ENCODE results near the gene ARHGAP22. TPM values are rescaled to one million over a fixed set of nuclear protein-coding genes. Genes with fewer than 3 reads are reported as not detected.

ARHGAP22 gene
- total RNA-seq, 1 donor from 2014 or later: 1.0 TPM

DNA sequence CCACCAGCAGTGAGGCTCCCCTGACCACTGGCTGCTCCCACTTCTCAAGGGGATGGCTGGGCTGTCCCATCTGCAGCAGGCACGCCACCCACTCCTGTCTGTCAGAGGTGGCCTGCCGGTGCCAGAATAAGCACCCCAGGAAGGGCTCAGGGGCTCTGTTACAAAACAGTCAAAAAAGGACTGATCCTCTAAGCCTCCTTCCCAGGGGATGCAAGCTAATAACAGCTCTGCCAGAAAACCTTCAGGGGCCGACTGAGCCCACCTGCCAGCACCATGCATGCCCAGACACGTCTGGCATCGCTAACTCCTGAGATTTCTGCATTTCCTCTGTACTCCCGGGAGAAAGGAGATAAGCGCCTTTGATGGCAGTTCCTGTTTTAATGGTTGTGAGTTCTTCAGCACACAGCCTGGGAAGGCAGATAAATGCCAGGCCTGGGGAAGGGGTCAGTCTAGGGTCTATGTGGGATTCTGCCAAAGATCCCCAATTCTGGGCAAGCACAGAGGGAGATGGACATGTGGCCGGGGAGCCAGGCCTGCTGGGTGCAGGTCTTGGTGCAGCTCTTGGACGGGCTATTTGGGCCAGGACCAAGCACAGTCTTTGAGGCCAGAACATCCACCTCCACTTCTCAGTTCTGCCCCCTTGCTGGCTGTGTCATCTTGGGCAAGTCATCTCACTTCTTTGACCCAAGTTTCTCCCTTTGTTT lies 128.4 kb downstream of the ARHGAP22 start:
- no peak overlapping the region for H3K9ac ChIP-seq (ENCODE audit: low read depth in 1 of 3, low read length in 3 of 3)

GRCh38 chr10:48475943-48476278 lies 129.0 kb downstream of the ARHGAP22 start:
- H3K9me3 ChIP-seq (ENCODE audit: control insufficient read depth in 3 of 3, low read length in 3 of 3): no peaks in the 10 kb centered on the region
- no peaks in the 10 kb centered on the region for H3K4me1 ChIP-seq (ENCODE audit: control insufficient read depth in 3 of 3, insufficient read depth in 3 of 3, low read length in 3 of 3)
- H3K27me3 ChIP-seq (ENCODE audit: control insufficient read depth in 3 of 3, insufficient read depth in 3 of 3, low read length in 3 of 3): peaks cover 0 to 3% (median 2%) of the 10 kb centered on the region in 3 donors
- no peak overlapping the region for H3K4me3 ChIP-seq (ENCODE audit: low read length in 3 of 3)
- H3K27ac ChIP-seq (ENCODE audit: low read depth, low read length): no peak overlapping the region
- no peak overlapping the region for H3K9ac ChIP-seq (ENCODE audit: low read depth in 1 of 3, low read length in 3 of 3)
- H3K36me3 ChIP-seq (ENCODE audit: control insufficient read depth in 3 of 3, insufficient read depth in 3 of 3, low read length in 3 of 3): no peaks in the 10 kb centered on the region

More for the DNA sequence above, 128.4 kb downstream of the ARHGAP22 start:
- H3K27me3 ChIP-seq (ENCODE audit: control insufficient read depth in 3 of 3, insufficient read depth in 3 of 3, low read length in 3 of 3): peaks cover 0 to 5% (median 2%) of the 10 kb centered on the region in 3 donors
- no peaks in the 10 kb centered on the region for H3K36me3 ChIP-seq (ENCODE audit: control insufficient read depth in 3 of 3, insufficient read depth in 3 of 3, low read length in 3 of 3)
- no peaks in the 10 kb centered on the region for H3K9me3 ChIP-seq (ENCODE audit: control insufficient read depth in 3 of 3, low read length in 3 of 3)
- no peak overlapping the region for H3K4me3 ChIP-seq (ENCODE audit: low read length in 3 of 3)
- H3K4me1 ChIP-seq (ENCODE audit: control insufficient read depth in 3 of 3, insufficient read depth in 3 of 3, low read length in 3 of 3): no peaks in the 10 kb centered on the region
- no peak overlapping the region for H3K27ac ChIP-seq (ENCODE audit: low read depth, low read length)

- Histone ChIP-seq H3K27ac (ENCODE audit: low read depth, low read length) (no peak overlapping the region), H3K27me3 (ENCODE audit: control insufficient read depth in 3 of 3, insufficient read depth in 3 of 3, low read length in 3 of 3) (no peaks in the 10 kb centered on the region), H3K9ac (ENCODE audit: low read depth in 1 of 3, low read length in 3 of 3) (no peak overlapping the region), H3K9me3 (ENCODE audit: control insufficient read depth in 3 of 3, low read length in 3 of 3) (no peaks in the 10 kb centered on the region), H3K36me3 (ENCODE audit: control insufficient read depth in 3 of 3, insufficient read depth in 3 of 3, low read length in 3 of 3) (no peaks in the 10 kb centered on the region), H3K4me3 (ENCODE audit: low read length in 3 of 3) (no peak overlapping the region), H3K4me1 (ENCODE audit: control insufficient read depth in 3 of 3, insufficient read depth in 3 of 3, low read length in 3 of 3) (peaks cover 0 to 3% (median 0%) of the 10 kb centered on the region in 3 donors)
Observed at GRCh38 chr10:48474765-48475365, 130.0 kb downstream of the ARHGAP22 start.

DNA sequence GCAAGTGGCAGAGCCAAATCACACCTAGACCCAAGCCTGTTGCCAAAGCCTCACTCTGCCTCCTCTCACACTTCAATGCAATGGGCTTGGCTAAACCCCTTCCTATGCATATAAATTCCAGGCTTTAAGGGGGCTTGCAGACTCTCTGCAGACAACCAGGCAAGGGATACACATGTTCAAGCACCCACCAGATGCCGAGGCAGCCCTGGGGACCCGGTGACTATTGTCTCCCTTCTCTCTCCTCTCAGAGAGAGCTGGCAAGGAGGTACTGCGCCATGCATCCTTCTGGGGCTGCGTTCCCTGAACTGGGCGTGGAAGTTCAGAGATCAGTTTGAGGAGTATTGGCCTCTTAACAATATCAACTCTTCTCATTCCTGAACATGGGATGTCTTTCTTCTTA lies 131.2 kb downstream of the ARHGAP22 start:
- H3K4me3 ChIP-seq (ENCODE audit: low read length in 3 of 3): no peak overlapping the region
- H3K36me3 ChIP-seq (ENCODE audit: control insufficient read depth in 3 of 3, insufficient read depth in 3 of 3, low read length in 3 of 3): no peaks in the 10 kb centered on the region
- H3K9me3 ChIP-seq (ENCODE audit: control insufficient read depth in 3 of 3, low read length in 3 of 3): no peaks in the 10 kb centered on the region
- no peak overlapping the region for H3K27ac ChIP-seq (ENCODE audit: low read depth, low read length)
- H3K9ac ChIP-seq (ENCODE audit: low read depth in 1 of 3, low read length in 3 of 3): no peak overlapping the region
- peaks cover 0 to 3% (median 0%) of the 10 kb centered on the region in 3 donors for H3K4me1 ChIP-seq (ENCODE audit: control insufficient read depth in 3 of 3, insufficient read depth in 3 of 3, low read length in 3 of 3)
- H3K27me3 ChIP-seq (ENCODE audit: control insufficient read depth in 3 of 3, insufficient read depth in 3 of 3, low read length in 3 of 3): no peaks in the 10 kb centered on the region

DNA sequence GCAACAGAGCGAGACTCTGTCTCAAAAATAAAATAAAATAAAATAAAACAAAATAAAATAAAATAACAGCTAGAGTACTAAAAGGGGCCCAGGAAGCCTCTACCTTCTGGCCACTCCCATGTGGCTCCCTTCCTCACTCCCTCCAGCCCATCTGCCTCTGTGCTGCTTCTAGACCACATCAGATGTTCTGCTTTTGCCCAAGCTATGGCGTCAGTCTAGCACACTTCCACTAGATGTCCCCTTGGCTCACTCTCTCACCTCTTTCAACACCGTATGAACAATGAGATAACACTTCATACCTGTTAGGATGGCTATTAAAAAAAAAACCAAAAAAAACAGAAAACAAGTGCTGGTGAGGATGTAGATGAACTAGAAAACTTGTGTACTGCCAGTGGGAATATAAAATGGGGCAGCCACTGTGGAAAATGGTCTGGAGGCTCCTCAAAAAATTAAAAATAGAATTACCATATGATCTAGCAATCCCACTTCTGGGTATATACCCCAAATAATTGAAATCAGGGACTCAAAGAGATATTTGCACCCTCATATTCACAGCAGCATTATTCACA lies 132.3 kb downstream of the ARHGAP22 start:
- Histone ChIP-seq H3K4me1 (ENCODE audit: control insufficient read depth in 3 of 3, insufficient read depth in 3 of 3, low read length in 3 of 3) (peaks cover 0 to 3% (median 0%) of the 10 kb centered on the region in 3 donors), H3K27ac (ENCODE audit: low read depth, low read length) (no peak overlapping the region), H3K9ac (ENCODE audit: low read depth in 1 of 3, low read length in 3 of 3) (no peak overlapping the region), H3K27me3 (ENCODE audit: control insufficient read depth in 3 of 3, insufficient read depth in 3 of 3, low read length in 3 of 3) (no peaks in the 10 kb centered on the region), H3K36me3 (ENCODE audit: control insufficient read depth in 3 of 3, insufficient read depth in 3 of 3, low read length in 3 of 3) (no peaks in the 10 kb centered on the region), H3K4me3 (ENCODE audit: low read length in 3 of 3) (no peak overlapping the region), H3K9me3 (ENCODE audit: control insufficient read depth in 3 of 3, low read length in 3 of 3) (no peaks in the 10 kb centered on the region)

DNA sequence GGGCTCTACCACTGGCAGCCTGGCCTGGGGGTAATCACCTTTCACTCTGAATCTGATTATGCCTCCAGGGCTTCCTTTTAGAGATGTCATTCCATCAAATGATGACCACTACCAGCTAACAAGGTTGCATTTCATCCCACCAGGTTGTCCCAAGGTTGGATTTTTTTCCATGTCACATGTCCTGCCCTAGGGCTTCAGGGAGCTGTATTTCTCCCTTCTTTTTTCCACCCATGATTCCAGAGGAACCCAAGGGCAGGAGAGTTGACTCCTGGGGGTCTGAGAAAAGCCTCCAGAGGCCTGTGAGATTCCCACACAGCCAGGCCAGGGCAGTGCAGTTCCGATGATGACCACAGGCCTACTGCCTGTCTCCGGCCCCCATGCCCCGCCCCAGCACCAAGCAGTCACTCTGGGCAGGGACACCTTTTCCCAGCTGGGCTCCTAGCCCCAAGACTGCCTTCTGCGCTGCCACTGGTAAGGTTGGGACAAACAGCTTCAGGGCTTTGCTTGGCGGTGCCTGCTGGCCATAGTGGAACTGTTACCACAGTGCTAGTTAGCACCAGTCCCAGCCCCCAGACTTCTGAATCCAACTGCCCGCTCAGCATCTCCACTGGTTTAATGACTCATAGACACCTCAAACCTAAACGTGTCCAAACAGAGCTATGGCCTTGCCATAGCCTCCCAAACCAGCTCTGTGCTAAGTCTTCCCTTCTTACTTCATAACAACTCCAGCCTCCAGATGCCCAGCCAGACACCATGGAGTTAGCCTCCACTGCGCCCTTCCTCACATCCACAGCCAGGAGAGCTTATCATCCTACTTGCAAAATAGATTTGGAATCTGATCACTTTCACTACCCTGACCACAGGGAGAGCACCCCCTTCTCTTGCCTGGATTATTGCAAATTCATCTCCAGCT lies 133.7 kb downstream of the ARHGAP22 start:
- H3K4me3 ChIP-seq (ENCODE audit: low read length in 3 of 3): no peak overlapping the region
- no peak overlapping the region for H3K9ac ChIP-seq (ENCODE audit: low read depth in 1 of 3, low read length in 3 of 3)
- no peak overlapping the region for H3K27ac ChIP-seq (ENCODE audit: low read depth, low read length)
- H3K9me3 ChIP-seq (ENCODE audit: control insufficient read depth in 3 of 3, low read length in 3 of 3): no peaks in the 10 kb centered on the region
- H3K4me1 ChIP-seq (ENCODE audit: control insufficient read depth in 3 of 3, insufficient read depth in 3 of 3, low read length in 3 of 3): peaks cover 4 to 8% (median 6%) of the 10 kb centered on the region in 3 donors
- H3K27me3 ChIP-seq (ENCODE audit: control insufficient read depth in 3 of 3, insufficient read depth in 3 of 3, low read length in 3 of 3): peaks cover 5 to 7% (median 6%) of the 10 kb centered on the region in 3 donors
- H3K36me3 ChIP-seq (ENCODE audit: control insufficient read depth in 3 of 3, insufficient read depth in 3 of 3, low read length in 3 of 3): no peaks in the 10 kb centered on the region

DNA sequence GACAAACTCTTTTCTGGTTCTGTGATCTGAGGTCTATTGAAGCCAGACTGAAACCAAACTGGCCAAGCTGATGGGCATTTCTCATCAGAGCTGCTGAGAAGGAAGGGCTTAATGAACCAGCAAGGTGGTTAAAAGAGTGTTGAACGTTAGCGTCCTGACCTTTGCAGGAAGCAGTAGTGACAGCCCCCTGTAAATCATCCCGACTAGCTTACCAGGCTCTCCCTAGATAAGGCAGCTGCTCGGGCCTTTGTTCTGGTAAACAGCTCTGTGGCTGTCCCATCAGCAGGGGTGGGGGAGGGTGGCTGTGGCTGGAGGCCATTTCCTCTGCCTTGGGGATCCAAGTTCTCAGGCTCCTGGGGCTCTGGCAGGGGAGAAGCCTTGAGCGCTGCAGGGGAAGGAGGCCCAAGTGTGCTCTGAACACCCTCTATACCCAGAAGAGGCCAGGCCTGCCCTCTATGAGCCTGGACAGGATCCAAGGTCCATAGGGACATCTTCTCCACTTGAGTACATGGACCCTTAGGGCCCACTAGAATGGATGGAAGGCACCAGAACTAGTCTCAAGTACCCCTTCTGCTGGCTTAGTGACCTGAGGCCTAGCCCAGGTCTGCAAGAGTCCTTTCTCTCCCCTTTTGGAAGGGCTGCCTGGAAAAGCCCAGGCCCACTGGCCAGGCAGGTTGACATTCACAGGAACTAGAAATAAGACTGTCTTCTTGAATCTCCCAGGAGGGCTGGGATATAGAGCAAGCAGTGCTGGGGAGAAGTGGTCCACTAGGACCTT lies 134.6 kb downstream of the ARHGAP22 start:
- Histone ChIP-seq H3K9ac (ENCODE audit: low read depth in 1 of 3, low read length in 3 of 3) (no peak overlapping the region), H3K9me3 (ENCODE audit: control insufficient read depth in 3 of 3, low read length in 3 of 3) (no peaks in the 10 kb centered on the region), H3K4me3 (ENCODE audit: low read length in 3 of 3) (no peak overlapping the region), H3K36me3 (ENCODE audit: control insufficient read depth in 3 of 3, insufficient read depth in 3 of 3, low read length in 3 of 3) (no peaks in the 10 kb centered on the region), H3K4me1 (ENCODE audit: control insufficient read depth in 3 of 3, insufficient read depth in 3 of 3, low read length in 3 of 3) (peaks cover 12 to 15% (median 14%) of the 10 kb centered on the region in 3 donors), H3K27ac (ENCODE audit: low read depth, low read length) (no peak overlapping the region), H3K27me3 (ENCODE audit: control insufficient read depth in 3 of 3, insufficient read depth in 3 of 3, low read length in 3 of 3) (peaks cover 6 to 10% (median 7%) of the 10 kb centered on the region in 3 donors)

DNA sequence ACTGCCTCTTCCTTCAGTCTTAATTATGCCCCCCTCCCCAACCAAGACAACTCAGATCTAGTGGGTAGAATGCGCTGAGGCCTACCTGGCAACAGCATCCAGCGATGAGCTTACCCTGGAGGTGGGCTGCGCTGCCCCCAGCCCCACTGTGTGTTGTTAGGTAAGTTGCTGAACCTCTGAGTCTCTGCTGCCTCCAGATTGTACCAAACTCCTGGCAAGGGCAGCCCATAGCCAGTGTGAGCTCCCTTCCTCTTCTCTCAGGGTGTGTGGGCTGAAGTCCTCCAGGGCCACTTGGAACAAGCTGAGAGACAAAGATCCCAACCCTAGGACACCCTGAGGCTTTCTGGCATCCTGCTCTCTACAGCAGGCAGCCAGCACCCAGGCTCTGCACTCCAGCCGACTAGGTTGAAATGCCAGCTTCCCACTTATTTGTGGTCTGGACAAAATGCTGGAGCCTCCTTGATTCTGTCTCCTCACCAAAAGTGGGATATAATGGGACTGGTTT lies 135.3 kb downstream of the ARHGAP22 start:
- H3K36me3 ChIP-seq (ENCODE audit: control insufficient read depth in 3 of 3, insufficient read depth in 3 of 3, low read length in 3 of 3): no peaks in the 10 kb centered on the region
- peaks cover 19 to 21% (median 21%) of the 10 kb centered on the region in 3 donors for H3K4me1 ChIP-seq (ENCODE audit: control insufficient read depth in 3 of 3, insufficient read depth in 3 of 3, low read length in 3 of 3)
- no peak overlapping the region for H3K27ac ChIP-seq (ENCODE audit: low read depth, low read length)
- H3K4me3 ChIP-seq (ENCODE audit: low read length in 3 of 3): no peak overlapping the region
- no peaks in the 10 kb centered on the region for H3K9me3 ChIP-seq (ENCODE audit: control insufficient read depth in 3 of 3, low read length in 3 of 3)
- peaks cover 6 to 10% (median 7%) of the 10 kb centered on the region in 3 donors for H3K27me3 ChIP-seq (ENCODE audit: control insufficient read depth in 3 of 3, insufficient read depth in 3 of 3, low read length in 3 of 3)
- H3K9ac ChIP-seq (ENCODE audit: low read depth in 1 of 3, low read length in 3 of 3): no peak overlapping the region

- Histone ChIP-seq H3K4me3 (ENCODE audit: low read length in 3 of 3) (no peak overlapping the region), H3K9ac (ENCODE audit: low read depth in 1 of 3, low read length in 3 of 3) (no peak overlapping the region), H3K9me3 (ENCODE audit: control insufficient read depth in 3 of 3, low read length in 3 of 3) (no peaks in the 10 kb centered on the region), H3K27ac (ENCODE audit: low read depth, low read length) (no peak overlapping the region), H3K4me1 (ENCODE audit: control insufficient read depth in 3 of 3, insufficient read depth in 3 of 3, low read length in 3 of 3) (peaks cover 19 to 26% (median 21%) of the 10 kb centered on the region in 3 donors), H3K27me3 (ENCODE audit: control insufficient read depth in 3 of 3, insufficient read depth in 3 of 3, low read length in 3 of 3) (peaks cover 6 to 10% (median 7%) of the 10 kb centered on the region in 3 donors), H3K36me3 (ENCODE audit: control insufficient read depth in 3 of 3, insufficient read depth in 3 of 3, low read length in 3 of 3) (no peaks in the 10 kb centered on the region)
Observed at GRCh38 chr10:48468866-48469511, 135.9 kb downstream of the ARHGAP22 start.
